Chondrocyte (in vitro differentiated cells): ENCODE data around the gene KRT6A. TPM values are rescaled to one million over a fixed set of nuclear protein-coding genes. Genes with fewer than 3 reads are reported as not detected.
"Not testable (repeated sequence)": the region's sequence is repeated elsewhere in the genome, so short reads cannot be mapped to it uniquely, and the experiment has no call there.

Experiments
- DNase-seq: peaks from one replicate; pipeline ENCODE4 v3.0.0; 2021; ENCODE audit warnings: mixed read lengths, low spot score
- H3K27ac Mint-ChIP-seq: one replicate; pipeline ENCODE4 v1.8.0; 2021; ENCODE audit warnings: mild to moderate bottlenecking, moderate library complexity, mixed read lengths; ENCODE audit not compliant: unreplicated experiment
- H3K27me3 Mint-ChIP-seq: 2 replicates; pipeline ENCODE4 v1.8.0; 2021; ENCODE audit warnings: low read depth, mixed read lengths
- H3K36me3 Mint-ChIP-seq: 2 replicates; pipeline ENCODE4 v1.8.0; 2021; ENCODE audit warnings: low read depth, mixed read lengths
- H3K4me1 Mint-ChIP-seq: 2 replicates; pipeline ENCODE4 v1.8.0; 2021; ENCODE audit warnings: low read depth, mild to moderate bottlenecking, mixed read lengths
- H3K4me3 Mint-ChIP-seq: one replicate; pipeline ENCODE4 v1.8.0; 2021; ENCODE audit warnings: mild to moderate bottlenecking, moderate library complexity, mixed read lengths; ENCODE audit not compliant: unreplicated experiment
- H3K9me3 Mint-ChIP-seq: 2 replicates; pipeline ENCODE4 v1.8.0; 2021; ENCODE audit warnings: low read depth, mixed read lengths
- total RNA-seq: library from RNA; stranded (reverse); gene quantifications from 3 replicates; pipeline ENCODE4 v1.2.1, GENCODE V29; 2021
- TF ChIP-seq, protein P1 (sequence below): fragments of 200-600 bp; sonication (generic); IDR thresholded peaks from 2 replicates; pipeline ENCODE4 v1.5.0; 2021; ENCODE audit warnings: antibody characterized with exemption, mild to moderate bottlenecking, moderate library complexity

The KRT6A gene
- total RNA-seq, 1 donor from 2014 or later, result not detected

DNA sequence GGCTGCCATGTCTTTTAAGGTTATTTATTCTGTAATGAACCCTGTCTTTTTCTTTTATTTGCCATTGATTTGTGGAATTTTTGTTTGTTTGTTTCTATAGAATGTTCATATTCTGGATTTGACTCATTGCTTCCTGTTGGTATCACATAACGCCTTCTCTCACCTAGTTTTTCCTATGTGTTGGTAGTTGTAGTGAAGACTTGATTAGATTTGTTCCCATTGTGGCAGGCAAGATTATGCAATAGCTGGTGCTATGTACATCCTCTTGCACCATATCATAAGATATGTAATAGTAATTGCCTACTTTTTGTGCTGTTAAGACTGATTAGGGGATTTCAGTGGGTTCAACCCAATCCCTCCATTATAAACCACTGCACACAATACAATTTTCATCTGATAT is 37.2 kb downstream of the KRT6A start:
- Mint-ChIP-seq H3K4me1 (no peaks in the 10 kb centered on the region), H3K27ac (no peak overlapping the region), H3K36me3 (peaks cover 1% of the 10 kb centered on the region), H3K9me3 (no peaks in the 10 kb centered on the region), H3K27me3 (peaks cover 59% of the 10 kb centered on the region), H3K4me3 (no peak overlapping the region)
- TF ChIP-seq, protein P1, sequence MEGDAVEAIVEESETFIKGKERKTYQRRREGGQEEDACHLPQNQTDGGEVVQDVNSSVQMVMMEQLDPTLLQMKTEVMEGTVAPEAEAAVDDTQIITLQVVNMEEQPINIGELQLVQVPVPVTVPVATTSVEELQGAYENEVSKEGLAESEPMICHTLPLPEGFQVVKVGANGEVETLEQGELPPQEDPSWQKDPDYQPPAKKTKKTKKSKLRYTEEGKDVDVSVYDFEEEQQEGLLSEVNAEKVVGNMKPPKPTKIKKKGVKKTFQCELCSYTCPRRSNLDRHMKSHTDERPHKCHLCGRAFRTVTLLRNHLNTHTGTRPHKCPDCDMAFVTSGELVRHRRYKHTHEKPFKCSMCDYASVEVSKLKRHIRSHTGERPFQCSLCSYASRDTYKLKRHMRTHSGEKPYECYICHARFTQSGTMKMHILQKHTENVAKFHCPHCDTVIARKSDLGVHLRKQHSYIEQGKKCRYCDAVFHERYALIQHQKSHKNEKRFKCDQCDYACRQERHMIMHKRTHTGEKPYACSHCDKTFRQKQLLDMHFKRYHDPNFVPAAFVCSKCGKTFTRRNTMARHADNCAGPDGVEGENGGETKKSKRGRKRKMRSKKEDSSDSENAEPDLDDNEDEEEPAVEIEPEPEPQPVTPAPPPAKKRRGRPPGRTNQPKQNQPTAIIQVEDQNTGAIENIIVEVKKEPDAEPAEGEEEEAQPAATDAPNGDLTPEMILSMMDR, result no peak
- no peak for DNase-seq

DNA sequence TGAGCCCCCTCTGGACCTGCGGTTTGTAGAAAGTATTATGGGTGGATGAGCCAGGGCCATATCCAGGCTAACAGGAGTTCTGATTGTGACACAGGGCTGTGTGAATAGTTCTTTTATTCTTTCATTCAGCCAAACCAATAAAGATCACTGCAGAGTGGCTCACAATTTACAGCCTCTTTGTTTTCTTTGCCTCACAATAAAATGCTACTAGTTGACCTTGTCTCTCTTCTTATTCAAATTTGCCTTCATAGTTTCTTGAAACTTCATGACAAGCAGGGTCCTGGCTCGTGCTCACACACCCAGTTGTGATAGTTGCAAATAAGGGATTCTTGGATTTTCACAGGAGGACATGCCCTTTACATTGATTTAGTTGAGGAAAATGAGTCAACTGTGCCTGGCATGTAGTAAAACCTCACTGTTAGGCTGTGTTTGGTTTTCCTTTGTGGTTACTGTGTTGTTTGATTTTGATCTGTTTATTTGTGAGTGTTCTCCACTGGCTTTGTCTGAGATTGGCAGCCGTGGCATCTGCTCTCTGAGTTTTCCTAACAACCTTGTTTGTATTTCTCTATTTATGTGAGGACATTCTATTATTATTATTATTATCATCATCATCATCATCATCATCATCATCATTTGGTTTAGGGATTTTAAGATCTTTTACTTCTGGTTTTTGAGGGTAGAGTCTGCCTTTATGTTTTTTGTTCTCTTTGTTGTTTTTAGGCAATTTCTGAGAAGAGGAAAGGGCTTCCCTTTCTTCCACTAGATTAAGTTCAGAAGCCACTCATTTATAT is 38.5 kb downstream of the KRT6A start:
- Mint-ChIP-seq H3K27me3 (peaks cover 64% of the 10 kb centered on the region), H3K4me3 (no peak overlapping the region), H3K4me1 (no peaks in the 10 kb centered on the region), H3K27ac (no peak overlapping the region), H3K36me3 (peaks cover 1% of the 10 kb centered on the region), H3K9me3 (no peaks in the 10 kb centered on the region)
- no peak for DNase-seq
- TF ChIP-seq, protein P1, result no peak

DNA sequence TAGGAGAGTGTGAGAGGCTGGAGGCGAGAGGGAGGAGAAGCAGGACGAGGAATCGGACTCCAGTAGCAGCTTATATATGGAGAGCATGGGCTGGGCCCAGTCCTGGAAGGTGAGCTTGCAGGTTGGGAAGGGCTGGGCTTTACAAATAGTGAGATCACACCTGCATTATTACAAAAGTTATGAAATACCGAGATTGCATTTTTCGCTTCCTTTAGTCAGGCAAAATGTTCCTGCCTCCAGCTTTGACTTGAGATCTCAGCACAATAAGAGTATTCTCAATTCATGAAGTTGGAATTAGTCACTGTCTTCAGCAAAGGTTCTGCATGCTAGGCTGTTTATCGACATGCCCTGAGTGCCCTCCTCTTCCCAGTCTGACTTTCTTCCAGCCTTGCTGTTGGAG is 41.0 kb downstream of the KRT6A start, which contains the start of gene KRT6B:
Gene KRT6B (minus strand): TSS at position 46 of the 400 bp plus-strand sequence. CDS start 68 bp downstream, outside the sequence.
- Mint-ChIP-seq H3K27me3 (peaks cover 69% of the 10 kb centered on the region), H3K4me1 (no peaks in the 10 kb centered on the region), H3K9me3 (no peaks in the 10 kb centered on the region), H3K36me3 (no peaks in the 10 kb centered on the region), H3K27ac (no peak within 1 kb of the TSS), H3K4me3 (no peak within 1 kb of the TSS)
- TF ChIP-seq, protein P1, result no peak
- no peak for DNase-seq

DNA sequence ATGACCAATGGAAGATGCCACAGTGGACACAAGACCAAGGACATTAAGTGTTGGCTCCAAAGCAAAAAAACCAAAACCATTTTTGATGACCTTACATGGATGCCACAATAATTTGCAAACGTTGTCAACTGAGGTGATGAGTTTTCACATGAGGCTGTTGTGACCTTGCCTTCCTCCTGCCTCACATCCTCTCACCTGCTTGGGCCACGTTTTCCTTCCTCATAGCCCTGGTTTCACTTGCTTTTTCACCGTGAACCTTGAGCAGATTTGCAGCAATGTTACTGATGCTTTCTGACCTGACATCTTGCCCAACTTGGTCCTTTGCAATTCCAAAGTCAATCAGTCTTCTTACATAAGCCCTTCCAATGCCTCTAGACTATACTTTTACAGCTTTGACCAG is 44.8 kb downstream of the KRT6A start:
- Mint-ChIP-seq H3K4me3 (no peak overlapping the region), H3K9me3 (no peaks in the 10 kb centered on the region), H3K4me1 (peaks cover 3% of the 10 kb centered on the region), H3K27ac (no peak overlapping the region), H3K36me3 (no peaks in the 10 kb centered on the region), H3K27me3 (peaks cover 70% of the 10 kb centered on the region)
- TF ChIP-seq, protein P1, result no peak
- no peak for DNase-seq

DNA sequence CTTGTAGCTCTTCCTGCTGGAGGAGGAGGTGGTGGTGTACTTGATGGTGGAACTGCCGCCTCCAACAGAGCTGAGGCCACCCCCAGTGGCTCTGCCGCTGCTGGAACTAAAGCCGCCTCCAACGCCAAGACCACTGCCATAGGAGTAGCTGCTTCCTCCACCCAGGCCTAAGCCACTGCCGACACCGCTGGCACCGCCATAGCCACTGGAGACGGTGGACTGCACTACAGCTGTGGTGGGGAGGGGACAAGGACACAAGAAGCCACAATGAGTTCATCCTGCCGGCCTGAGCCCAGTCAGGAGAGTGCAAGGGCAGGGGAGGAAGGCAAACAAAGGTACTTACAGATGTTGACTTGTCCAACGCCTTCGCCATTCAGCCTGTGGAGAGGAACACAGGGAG is 45.9 kb downstream of the KRT6A start:
- H3K36me3 Mint-ChIP-seq, result not testable (repeated sequence)

More for the DNA sequence above, 45.9 kb downstream of the KRT6A start:
- Mint-ChIP-seq H3K4me1 (peaks cover 14% of the 10 kb centered on the region), H3K27me3 (peaks cover 65% of the 10 kb centered on the region)
- DNase-seq, H3K9me3 Mint-ChIP-seq, H3K27ac Mint-ChIP-seq, H3K4me3 Mint-ChIP-seq: not testable (repeated sequence)
